Fibroblast of pulmonary artery (primary cell): Measurements from ENCODE around the gene TAS1R3.

Experiments
- DNase-seq: peaks from one replicate; pipeline ENCODE4 v3.0.0-alpha.2; 2010; ENCODE audit warnings: low read depth
- H3K4me3 ChIP-seq: replicated peaks from 2 replicates; pipeline ENCODE4 v1.5.1; 2011; ENCODE audit warnings: low read depth, mild to moderate bottlenecking, control low read depth, low read length, moderate library complexity
- CTCF ChIP-seq: IDR thresholded peaks from 2 replicates; pipeline ENCODE4 v1.5.1; 2011; ENCODE audit warnings: mild to moderate bottlenecking, control low read depth, low read length, inconsistent platforms; ENCODE audit errors: missing control alignments

Gene TAS1R3

DNA sequence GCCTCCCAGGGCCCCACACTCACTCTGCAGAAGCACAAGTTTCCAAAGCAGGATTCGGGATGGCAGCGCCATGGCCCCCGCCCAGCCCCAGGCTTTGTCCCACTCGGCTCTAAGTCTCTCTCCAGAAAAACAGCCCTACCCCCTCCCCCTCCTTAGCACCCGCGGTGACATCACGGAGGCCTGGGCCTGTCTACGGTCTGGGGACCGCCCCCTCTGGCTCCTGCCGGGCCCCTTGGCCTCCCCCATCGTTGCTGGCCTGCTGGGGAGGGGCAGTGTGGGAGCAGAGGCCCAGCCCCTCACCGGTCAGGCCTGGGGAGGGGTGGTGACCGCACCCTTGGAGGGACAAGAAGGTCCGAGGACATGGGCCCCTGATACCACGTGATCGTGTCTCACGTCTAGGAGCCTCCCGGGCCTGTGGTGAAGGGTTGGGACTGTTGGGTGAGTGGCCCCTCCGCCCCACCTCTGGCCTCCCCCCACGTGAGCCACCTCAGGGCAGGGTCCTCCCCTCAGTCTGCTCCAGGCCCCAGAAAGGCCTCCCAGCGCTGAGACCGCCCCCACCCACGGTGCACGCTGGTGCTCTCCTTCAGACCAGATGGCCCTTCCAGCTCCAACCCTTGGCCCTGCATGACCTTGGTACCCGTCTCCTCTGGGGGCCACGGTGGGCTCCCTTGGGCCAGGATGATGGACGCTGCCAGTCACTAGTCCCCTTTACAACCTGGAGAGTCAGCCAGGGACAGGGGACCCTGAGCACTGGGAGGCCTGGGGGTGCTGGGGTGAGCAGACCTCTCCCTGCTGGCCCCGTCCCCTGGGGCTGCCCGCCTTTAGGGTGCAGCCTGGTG, 27.6 kb downstream of the TAS1R3 start, which contains the start of gene MXRA8:
TSS of gene MXRA8 (minus strand) at position 123 of the 839 bp plus-strand sequence. CDS start at position 72, 51 bp downstream.
- no peak for TF ChIP-seq CTCF
- peak within 1 kb of the TSS; percentile 64 for H3K4me3 ChIP-seq
- DNase-seq, result peak; percentile 76

GRCh38 chr1:1359308-1359663, 28.2 kb downstream of the TAS1R3 start:
- no peak for TF ChIP-seq CTCF
- H3K4me3 ChIP-seq, result no peak overlapping the region

GRCh38 chr1:1359664-1360468, 28.8 kb downstream of the TAS1R3 start:
- H3K4me3 ChIP-seq, result no peak overlapping the region
- DNase-seq, result no peak
- no peak for TF ChIP-seq CTCF

More at GRCh38 chr1:1359308-1359663, 28.2 kb downstream of the TAS1R3 start:
- DNase-seq, result no peak

DNA sequence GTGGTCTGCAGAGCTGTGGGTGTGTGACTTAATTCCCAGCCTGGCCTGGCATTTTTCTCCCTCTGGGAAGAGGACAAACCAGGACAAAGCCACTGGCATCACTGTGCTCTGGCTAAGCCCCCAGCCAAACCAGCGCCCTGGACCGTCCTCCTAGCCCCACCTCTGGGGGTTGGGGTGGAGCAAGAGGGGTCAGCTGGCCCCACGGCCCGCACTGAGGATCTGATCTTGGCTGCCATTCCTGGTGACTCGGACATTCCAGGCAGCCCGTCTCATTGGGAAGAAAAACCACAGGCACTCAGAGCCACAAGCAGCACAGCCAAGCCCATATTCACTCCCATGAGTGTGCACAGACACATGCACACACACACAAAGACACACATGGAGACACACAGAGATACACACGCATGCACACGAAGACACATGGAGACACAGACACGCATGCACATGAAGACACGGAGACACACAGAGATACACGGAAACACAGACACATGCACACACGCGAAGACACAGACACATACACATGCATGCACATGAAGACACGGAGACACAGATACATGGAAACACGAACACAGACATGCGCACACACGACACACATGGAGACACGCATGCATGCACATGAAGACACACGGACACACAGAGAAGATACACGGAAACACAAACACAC, 29.6 kb downstream of the TAS1R3 start:
- DNase-seq, result peak; percentile 87
- H3K4me3 ChIP-seq, result no peak overlapping the region
- no peak for TF ChIP-seq CTCF

DNA sequence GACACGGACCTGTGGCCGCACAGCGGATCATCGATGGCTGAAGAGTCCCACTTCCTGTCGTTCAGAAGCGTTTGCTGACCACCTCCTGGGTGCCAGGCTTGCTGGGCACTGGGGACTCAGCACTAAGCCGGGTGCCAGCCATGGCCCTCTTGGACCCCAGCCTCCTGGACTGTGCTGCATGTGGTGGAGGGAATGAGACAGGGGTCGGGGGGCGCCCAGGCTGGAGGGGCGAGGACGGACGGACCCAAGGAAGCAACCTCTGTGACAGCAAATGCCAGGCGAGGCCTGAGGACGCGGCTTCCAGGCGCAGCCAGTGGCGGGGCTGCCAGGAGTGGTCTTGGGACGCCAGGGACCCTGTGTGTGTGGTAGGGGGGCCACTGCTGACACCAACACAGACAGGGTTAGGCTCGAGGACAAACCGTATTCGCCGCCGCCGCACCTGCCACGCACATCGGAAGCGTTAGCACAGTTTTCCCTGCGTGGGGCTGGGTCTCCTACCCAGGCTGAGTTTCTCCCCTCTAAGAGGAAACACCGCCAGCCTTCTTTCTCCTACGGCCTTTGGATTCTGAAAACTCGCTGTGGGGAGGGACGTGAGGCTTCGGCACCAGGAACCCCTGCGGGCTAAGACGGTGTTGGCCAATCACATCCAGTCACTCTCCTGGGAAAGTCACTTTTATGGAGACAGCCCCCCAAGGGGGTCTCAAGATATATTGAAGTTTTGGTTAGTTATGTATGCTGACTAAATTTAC, 30.3 kb downstream of the TAS1R3 start:
- no peak overlapping the region for H3K4me3 ChIP-seq
- no peak for TF ChIP-seq CTCF
- no peak for DNase-seq

DNA sequence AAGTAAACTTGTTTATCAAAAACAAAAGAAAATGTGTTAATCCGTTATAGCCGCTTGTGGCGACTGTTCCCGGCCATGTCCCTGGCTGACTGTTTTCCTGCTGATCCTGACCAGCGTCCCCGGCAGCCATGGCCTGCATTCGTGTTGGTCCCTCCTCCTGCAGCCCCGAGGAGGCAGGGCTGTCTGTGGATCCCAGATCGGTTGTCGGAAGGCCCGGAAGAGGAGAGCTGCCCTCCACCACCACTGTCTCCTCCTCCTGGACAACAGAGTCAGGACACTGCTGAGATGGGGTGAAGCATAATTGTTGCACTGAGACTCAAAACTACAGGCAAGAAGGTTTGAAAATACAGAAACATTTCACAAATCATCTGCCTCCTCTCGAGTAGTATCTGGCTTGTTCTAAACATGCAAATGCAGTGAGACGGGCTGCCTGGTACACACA, 30.9 kb downstream of the TAS1R3 start:
- H3K4me3 ChIP-seq, result no peak overlapping the region
- peak; percentile 79 for DNase-seq
- TF ChIP-seq CTCF, result peak; percentile 7
